ENCODE measurements around the gene BDKRB1.

- TF ChIP-seq CTCF (IDR thresholded peaks at IDR 0.05; ENCODE audit: insufficient read depth, low read depth, low read length) (no peak), EZH2 (IDR thresholded peaks at IDR 0.05; ENCODE audit: insufficient read depth, low read length) (no peak)
These were observed 48.9 kb downstream of the BDKRB1 start for GRCh38 chr14:96304956-96305355.
